Psoas muscle (tissue), 8 donors: ENCODE measurements around the gene TSPAN11. TPM values are rescaled to one million over a fixed set of nuclear protein-coding genes. Genes with fewer than 3 reads are reported as not detected.

Experiments
- ATAC-seq, 4 donors: fragments of 200-7000 bp; cut with Tn5 transposase; one replicate each; pipeline ENCODE4 v1.9.1; 2020; ENCODE audit warnings: moderate library complexity in 3 of 4, mild to moderate bottlenecking in 2 of 4
- DNase-seq, 2 donors: peaks; one replicate each; pipeline ENCODE4 v3.0.0-alpha.2; 2020
- H3K27ac ChIP-seq: fragments of 200-600 bp; one replicate; pipeline ENCODE4 v1.8.0; 2022
- H3K27me3 ChIP-seq, 3 donors: fragments of 200-600 bp in 1 of 3; one replicate each; pipeline versions ENCODE4 v1.6.1 to v1.8.0; 2013 to 2022; ENCODE audit warnings: low read length in 2 of 3, mild to moderate bottlenecking in 2 of 3, moderate library complexity in 1 of 3; ENCODE audit not compliant: insufficient read depth in 3 of 3
- H3K36me3 ChIP-seq, 2 donors: fragments of 200-600 bp in 1 of 2; one replicate each; pipeline versions ENCODE4 v1.6.1 to v1.8.0; 2013 to 2022; ENCODE audit warnings: low read depth in 1 of 2, mild to moderate bottlenecking in 1 of 2, moderate library complexity in 1 of 2; ENCODE audit not compliant: insufficient read depth in 1 of 2
- H3K4me1 ChIP-seq: fragments of 200-600 bp; one replicate; pipeline ENCODE4 v1.8.0; 2022
- H3K4me3 ChIP-seq: fragments of 200-600 bp; one replicate; pipeline ENCODE4 v1.8.0; 2022; ENCODE audit warnings: mild to moderate bottlenecking
- H3K9me3 ChIP-seq: fragments of 200-600 bp; one replicate; pipeline ENCODE4 v1.8.0; 2022
- WGBS, 3 donors: extraction: QIAGEN DNeasy Blood & Tissue Kit; methylation state at CpG; one replicate each; pipeline versions ENCODE4 v1.1.6 to v1.1.7; 2013; 5-methylcytosine and 5-hydroxymethylcytosine counted together
- intact Hi-C, 2 donors: fragments of 100-400 bp; cut with DNase I; formaldehyde crosslinking; loops; one replicate each; pipeline versions ENCODE4 v1.11.0 to v1.14.2; 2022
- polyA plus RNA-seq, 3 donors: library from polyadenylated mRNA; stranded (reverse); fragments of 200-250 nt; gene quantifications; one replicate each; pipeline ENCODE4 v1.2.3, GENCODE V29; 2013
- total RNA-seq, 4 donors: library from RNA; stranded (reverse); fragmentation: NEBNext Ultra II Directional in 2 of 4; extraction: Animal tissue kit (Norgen Biotek cat#: 25700) in 2 of 4; gene quantifications; one replicate each; pipeline versions ENCODE4 v1.2.1 to v1.2.4, GENCODE V29; 2021 to 2023
- TF ChIP-seq, protein P1 (sequence below): fragments of 200-600 bp; IDR thresholded peaks from one replicate; pipeline ENCODE4 v1.8.0; 2022; ENCODE audit warnings: antibody characterized with exemption
- donor health status: healthy with polysubstance abuse.
- donor health status: DM: no; HTN: no; CAD: no; lungs with moderate emphysema.
- donor health status: Bipolar disorder and iron deficiency.
- donor health status: healthy.
- donor health status: DM: yes; HTN: yes; CAD: no.
- donor health status: DM: no; HTN: no; CAD: no.
- donor health status: DM: no; HTN: no; CAD: no.
- donor health status: DM: yes; HTN: yes; CAD: no.

Gene TSPAN11
- total and polyA plus RNA-seq, 7 donors = 0.05 to 0.24 (median 0.14) TPM; not detected in 1

DNA sequence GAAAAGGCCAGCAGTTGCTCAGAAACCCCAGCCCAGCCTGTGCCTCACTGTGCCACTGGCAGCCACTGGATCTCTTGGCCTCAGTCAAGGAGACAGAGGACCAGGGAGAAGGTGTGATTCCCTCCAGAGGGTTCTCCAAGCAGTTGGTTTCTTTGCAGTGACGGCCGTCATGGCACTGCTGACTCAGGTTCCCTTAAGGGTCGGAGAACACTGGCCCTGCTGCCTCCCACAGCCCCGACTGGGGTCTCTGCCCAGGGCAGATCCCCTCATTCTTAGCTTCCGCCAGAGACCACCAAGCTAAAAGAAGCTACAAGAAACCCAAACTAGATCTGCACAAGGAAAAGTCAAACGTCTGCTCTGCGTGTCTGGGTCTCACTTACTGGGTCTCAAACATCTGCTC, 16.4 kb downstream of the TSPAN11 start:
- no peak for DNase-seq
- no peak overlapping the region for H3K27ac ChIP-seq
- H3K27me3 ChIP-seq = no peaks in the 10 kb centered on the region
- intact Hi-C loops = no loop called here
- 77 to 83% (median 79%) methylated on average over 7 of the region's 7 CpGs for WGBS, 3 donors
- H3K4me3 ChIP-seq = no peak overlapping the region
- H3K36me3 ChIP-seq = no peaks in the 10 kb centered on the region
- TF ChIP-seq, protein P1, sequence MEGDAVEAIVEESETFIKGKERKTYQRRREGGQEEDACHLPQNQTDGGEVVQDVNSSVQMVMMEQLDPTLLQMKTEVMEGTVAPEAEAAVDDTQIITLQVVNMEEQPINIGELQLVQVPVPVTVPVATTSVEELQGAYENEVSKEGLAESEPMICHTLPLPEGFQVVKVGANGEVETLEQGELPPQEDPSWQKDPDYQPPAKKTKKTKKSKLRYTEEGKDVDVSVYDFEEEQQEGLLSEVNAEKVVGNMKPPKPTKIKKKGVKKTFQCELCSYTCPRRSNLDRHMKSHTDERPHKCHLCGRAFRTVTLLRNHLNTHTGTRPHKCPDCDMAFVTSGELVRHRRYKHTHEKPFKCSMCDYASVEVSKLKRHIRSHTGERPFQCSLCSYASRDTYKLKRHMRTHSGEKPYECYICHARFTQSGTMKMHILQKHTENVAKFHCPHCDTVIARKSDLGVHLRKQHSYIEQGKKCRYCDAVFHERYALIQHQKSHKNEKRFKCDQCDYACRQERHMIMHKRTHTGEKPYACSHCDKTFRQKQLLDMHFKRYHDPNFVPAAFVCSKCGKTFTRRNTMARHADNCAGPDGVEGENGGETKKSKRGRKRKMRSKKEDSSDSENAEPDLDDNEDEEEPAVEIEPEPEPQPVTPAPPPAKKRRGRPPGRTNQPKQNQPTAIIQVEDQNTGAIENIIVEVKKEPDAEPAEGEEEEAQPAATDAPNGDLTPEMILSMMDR = no peak
- H3K4me1 ChIP-seq = no peaks in the 10 kb centered on the region
- H3K9me3 ChIP-seq = no peaks in the 10 kb centered on the region
- no peak for ATAC-seq

DNA sequence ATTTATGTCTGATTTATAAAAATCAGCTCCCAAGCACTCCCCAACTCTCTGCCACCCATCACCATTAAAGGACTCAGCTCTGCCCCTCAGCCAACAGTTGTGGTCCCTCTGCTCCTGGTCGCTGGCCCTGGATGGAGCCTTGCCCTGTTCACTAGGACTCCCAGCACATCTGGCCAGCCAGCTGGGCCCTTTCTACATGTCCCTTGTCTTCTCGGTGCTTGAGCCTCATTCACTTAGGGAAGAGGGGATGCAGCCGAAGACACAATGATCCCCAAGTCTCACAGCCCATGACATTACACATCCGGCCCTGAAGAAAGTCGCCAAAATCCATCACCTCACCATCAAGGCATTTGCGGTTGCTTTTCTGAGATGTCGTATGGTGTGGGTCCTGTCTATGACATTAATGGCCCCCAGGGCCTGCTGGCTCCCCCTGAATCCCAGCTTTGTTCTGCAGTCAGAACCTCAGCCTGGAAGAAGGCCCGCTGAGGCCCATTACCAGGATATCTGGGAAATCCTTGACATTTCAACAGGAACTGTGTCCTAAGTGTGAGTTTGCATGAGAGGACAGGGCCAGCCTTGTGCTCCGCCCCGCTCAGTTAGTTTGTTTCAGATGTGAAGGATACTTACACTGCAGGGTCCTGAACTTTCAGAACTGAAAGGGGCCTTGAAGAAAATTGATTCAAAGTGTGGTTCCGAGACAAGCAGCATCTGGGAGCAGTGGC, 19.1 kb downstream of the TSPAN11 start:
- H3K27me3 ChIP-seq = no peaks in the 10 kb centered on the region
- no peaks in the 10 kb centered on the region for H3K36me3 ChIP-seq
- no peaks in the 10 kb centered on the region for H3K9me3 ChIP-seq
- H3K4me1 ChIP-seq = no peaks in the 10 kb centered on the region
- DNase-seq = no peak
- 87 to 92% (median 89%) methylated on average over 11 of the region's 11 CpGs for WGBS, 3 donors
- TF ChIP-seq, protein P1 = no peak
- no peak overlapping the region for H3K27ac ChIP-seq
- intact Hi-C loops = no loop called here
- no peak overlapping the region for H3K4me3 ChIP-seq
- no peak for ATAC-seq

- 46 to 53% (median 51%) methylated on average over 6 of the region's 6 CpGs for WGBS, 3 donors
- ATAC-seq (no peak), DNase-seq (no peak)
- TF ChIP-seq, protein P1 = no peak
- no peaks in the 10 kb centered on the region for H3K9me3 ChIP-seq
- H3K4me3 ChIP-seq = no peak overlapping the region
- no peaks in the 10 kb centered on the region for H3K27me3 ChIP-seq
- H3K4me1 ChIP-seq = no peaks in the 10 kb centered on the region
- H3K36me3 ChIP-seq = no peaks in the 10 kb centered on the region
- intact Hi-C loops = no loop called here
- H3K27ac ChIP-seq = no peak overlapping the region
Observed at GRCh38 chr12:30952015-30952414, 25.5 kb downstream of the TSPAN11 start.

DNA sequence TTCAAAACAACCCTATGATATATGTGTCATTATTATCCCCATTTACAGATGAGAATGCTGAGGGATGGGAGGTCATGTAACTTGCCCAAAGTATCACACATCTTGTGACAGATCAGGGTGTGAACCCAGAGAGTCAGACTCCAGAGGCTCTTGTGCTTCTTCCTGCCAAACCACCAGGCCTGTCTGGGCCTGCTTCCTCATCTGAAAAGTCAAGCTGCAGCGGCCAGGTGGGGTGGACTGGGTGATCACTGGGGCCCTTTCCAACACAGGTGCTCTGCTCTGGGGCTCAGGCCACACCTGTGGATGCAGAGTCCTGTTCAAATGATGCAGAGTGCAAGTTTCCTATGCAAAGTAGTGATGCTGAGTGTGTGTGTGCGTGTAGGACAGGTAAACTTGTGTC, 26.7 kb downstream of the TSPAN11 start:
- ATAC-seq (no peak), DNase-seq (no peak)
- intact Hi-C loops = no loop called here
- H3K9me3 ChIP-seq = no peaks in the 10 kb centered on the region
- TF ChIP-seq, protein P1 = no peak
- no peaks in the 10 kb centered on the region for H3K4me1 ChIP-seq
- no peak overlapping the region for H3K4me3 ChIP-seq
- H3K36me3 ChIP-seq = no peaks in the 10 kb centered on the region
- no peak overlapping the region for H3K27ac ChIP-seq
- WGBS, 3 donors = 94 to 96% (median 95%) methylated on average over 2 of the region's 2 CpGs
- H3K27me3 ChIP-seq = no peaks in the 10 kb centered on the region
